ENCODE data around the gene ZNF423. TPM values are rescaled to one million over a fixed set of nuclear protein-coding genes. Genes with fewer than 3 reads are reported as not detected.
A peak's percentile ranks its signal among the peaks of the same experiment; 100 is the strongest.

Gene ZNF423
- polyA plus RNA-seq, 1 of the 3 experiments (the other 2 are of a cell fraction): 1.2 TPM

DNA sequence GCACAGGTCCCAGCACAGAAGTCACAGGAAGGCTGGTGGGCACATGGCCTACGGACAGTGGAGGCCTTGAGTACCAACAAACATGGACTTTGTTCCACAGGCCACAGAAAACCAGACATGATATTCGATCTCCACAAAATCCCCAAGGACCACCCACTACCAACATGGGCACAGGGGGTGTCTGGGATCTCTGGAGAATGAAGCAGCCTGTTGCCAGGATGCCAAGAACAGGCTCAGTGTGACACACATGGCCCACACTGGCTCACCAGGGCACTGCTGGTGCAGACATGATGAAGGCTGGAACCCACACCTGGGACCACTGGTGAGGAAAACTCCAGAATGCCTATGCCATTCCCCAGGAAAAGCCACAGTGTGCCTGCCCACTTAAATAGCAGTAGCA lies 362.1 kb downstream of the ZNF423 start:
- Histone ChIP-seq H3K9ac (no peak overlapping the region), H3K4me3 (ENCODE audit: low read depth in 2 of 2, low read length in 1 of 2) (no peak overlapping the region), H3F3A (replicated peaks; ENCODE audit: insufficient read depth) (no peaks in the 10 kb centered on the region), H3K4me2 (no peak overlapping the region), H3K4me1 (ENCODE audit: control insufficient read depth in 1 of 2, insufficient read depth in 2 of 2, low read depth in 1 of 2, low read length in 1 of 2) (peaks cover 0 to 23% of the 10 kb centered on the region in 2 experiments; a peak in 1 of 4 replicates), H3K36me3 (replicated peaks in 1 of 2; ENCODE audit: control insufficient read depth in 1 of 2, insufficient read depth in 2 of 2, low read length in 1 of 2) (no peaks in the 10 kb centered on the region), H2AFZ (ENCODE audit: low read depth) (no peak overlapping the region), H4K20me1 (ENCODE audit: insufficient read depth) (no peaks in the 10 kb centered on the region), H3K27ac (ENCODE audit: low read depth in 2 of 2, low read length in 1 of 2) (peak overlapping the region in 1 of 2 experiments; percentile 47; a peak in 1 of 4 replicates), H3K27me3 (ENCODE audit: insufficient read depth) (no peaks in the 10 kb centered on the region), H3K9me2 (no peaks in the 10 kb centered on the region), H3K79me2 (ENCODE audit: insufficient read depth) (no peaks in the 10 kb centered on the region), H3K9me3 (no peaks in the 10 kb centered on the region)
- CTCF ChIA-PET: interaction anchor here (0.8 to 3.8 kb wide), 8 partner anchors 11 to 364 kb away, joined by 4 to 30 read pairs (median 8); no protein-coding TSS in a partner anchor
- POLR2A ChIA-PET: no interaction called here
- no peak for DNase-seq
- TF ChIP-seq TCF12 (IDR thresholded peaks at IDR 0.05): no peak
- no peak for TF ChIP-seq RAD21 (IDR thresholded peaks at IDR 0.05; ENCODE audit: low read length)
- TF ChIP-seq JUND (IDR thresholded peaks at IDR 0.05): no peak
- TF ChIP-seq, protein P1, sequence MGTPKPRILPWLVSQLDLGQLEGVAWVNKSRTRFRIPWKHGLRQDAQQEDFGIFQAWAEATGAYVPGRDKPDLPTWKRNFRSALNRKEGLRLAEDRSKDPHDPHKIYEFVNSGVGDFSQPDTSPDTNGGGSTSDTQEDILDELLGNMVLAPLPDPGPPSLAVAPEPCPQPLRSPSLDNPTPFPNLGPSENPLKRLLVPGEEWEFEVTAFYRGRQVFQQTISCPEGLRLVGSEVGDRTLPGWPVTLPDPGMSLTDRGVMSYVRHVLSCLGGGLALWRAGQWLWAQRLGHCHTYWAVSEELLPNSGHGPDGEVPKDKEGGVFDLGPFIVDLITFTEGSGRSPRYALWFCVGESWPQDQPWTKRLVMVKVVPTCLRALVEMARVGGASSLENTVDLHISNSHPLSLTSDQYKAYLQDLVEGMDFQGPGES (IDR thresholded peaks at IDR 0.05; ENCODE audit: low read depth, low read length): no peak
- TF ChIP-seq, protein P2, sequence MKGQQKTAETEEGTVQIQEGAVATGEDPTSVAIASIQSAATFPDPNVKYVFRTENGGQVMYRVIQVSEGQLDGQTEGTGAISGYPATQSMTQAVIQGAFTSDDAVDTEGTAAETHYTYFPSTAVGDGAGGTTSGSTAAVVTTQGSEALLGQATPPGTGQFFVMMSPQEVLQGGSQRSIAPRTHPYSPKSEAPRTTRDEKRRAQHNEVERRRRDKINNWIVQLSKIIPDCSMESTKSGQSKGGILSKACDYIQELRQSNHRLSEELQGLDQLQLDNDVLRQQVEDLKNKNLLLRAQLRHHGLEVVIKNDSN (IDR thresholded peaks at IDR 0.05; ENCODE audit: borderline replicate concordance, low read depth): no peak
- TF ChIP-seq POLR2AphosphoS5 (IDR thresholded peaks at IDR 0.05; ENCODE audit: low read depth, low read length): no peak
- TF ChIP-seq MEF2A (IDR thresholded peaks at IDR 0.05; ENCODE audit: borderline replicate concordance, low read depth): no peak
- WGBS (ENCODE audit: low lambda C conversion rate): 51% methylated on average over 2 of the region's 2 CpGs

DNA sequence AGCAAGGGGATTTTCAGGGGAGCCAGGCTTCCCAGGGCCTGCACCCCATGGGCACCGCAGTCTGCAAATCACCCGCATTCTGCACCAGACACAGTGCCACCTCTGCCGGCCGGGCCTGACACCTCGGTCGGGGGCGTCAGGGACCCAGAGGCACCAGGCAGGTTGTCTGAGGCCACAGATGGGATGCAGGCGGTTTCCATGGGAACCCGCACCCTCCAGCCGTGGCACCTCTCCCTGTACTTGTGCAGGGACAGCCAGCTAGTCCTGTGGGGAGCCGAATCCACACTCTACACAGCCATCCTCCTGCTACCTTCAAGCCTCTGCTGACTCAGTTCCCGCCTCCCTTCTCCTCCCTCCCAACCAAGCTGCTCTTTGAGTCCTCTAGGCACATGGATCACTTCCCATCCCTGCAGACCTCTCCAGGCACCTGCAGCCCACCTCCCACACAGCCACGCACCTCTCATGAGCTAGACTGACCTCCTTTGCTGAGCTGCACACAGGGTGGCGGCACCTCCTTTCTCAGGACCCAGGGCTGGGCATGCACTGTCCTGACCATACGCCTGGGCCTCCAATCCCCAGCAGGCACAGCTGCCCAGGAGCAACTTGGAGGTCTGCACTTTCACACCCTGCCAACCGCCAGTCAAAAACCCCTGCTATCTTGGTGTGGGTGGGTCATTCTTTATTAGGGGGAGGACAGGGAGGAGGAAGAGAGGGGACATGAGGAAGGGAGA lies 362.9 kb downstream of the ZNF423 start:
- H3F3A ChIP-seq (replicated peaks; ENCODE audit: insufficient read depth): no peaks in the 10 kb centered on the region
- ChIA-PET POLR2A (no interaction called here), CTCF (interaction anchor here (0.6 to 3.8 kb wide), 37 partner anchors 11 to 442 kb away, joined by 3 to 30 read pairs (median 4); no protein-coding TSS in a partner anchor)
- no peaks in the 10 kb centered on the region for H3K9me3 ChIP-seq
- H3K27ac ChIP-seq (ENCODE audit: low read depth in 2 of 2, low read length in 1 of 2): peak overlapping the region in 1 of 2 experiments; percentile 8; a peak in 1 of 4 replicates
- H2AFZ ChIP-seq (ENCODE audit: low read depth): no peak overlapping the region
- H3K4me2 ChIP-seq: no peak overlapping the region
- H3K4me1 ChIP-seq (ENCODE audit: control insufficient read depth in 1 of 2, insufficient read depth in 2 of 2, low read depth in 1 of 2, low read length in 1 of 2): peaks cover 0 to 23% of the 10 kb centered on the region in 2 experiments; a peak in 1 of 4 replicates
- no peaks in the 10 kb centered on the region for H3K9me2 ChIP-seq
- H3K36me3 ChIP-seq (replicated peaks in 1 of 2; ENCODE audit: control insufficient read depth in 1 of 2, insufficient read depth in 2 of 2, low read length in 1 of 2): no peaks in the 10 kb centered on the region
- no peaks in the 10 kb centered on the region for H3K79me2 ChIP-seq (ENCODE audit: insufficient read depth)
- H3K27me3 ChIP-seq (ENCODE audit: insufficient read depth): no peaks in the 10 kb centered on the region
- no peak overlapping the region for H3K4me3 ChIP-seq (ENCODE audit: low read depth in 2 of 2, low read length in 1 of 2)
- WGBS (ENCODE audit: low lambda C conversion rate): 69% methylated on average over 11 of the region's 16 CpGs
- DNase-seq: peak; percentile 62
- H4K20me1 ChIP-seq (ENCODE audit: insufficient read depth): no peaks in the 10 kb centered on the region
- no peak overlapping the region for H3K9ac ChIP-seq
- TF ChIP-seq SIN3A (IDR thresholded peaks at IDR 0.05; ENCODE audit: borderline replicate concordance, low read depth, low read length) (no peak), FOXM1 (IDR thresholded peaks at IDR 0.05; ENCODE audit: low read depth) (no peak), NFIC (IDR thresholded peaks at IDR 0.05; ENCODE audit: borderline replicate concordance) (no peak), JUND (IDR thresholded peaks at IDR 0.05) (no peak), NRF1 (IDR thresholded peaks at IDR 0.05; ENCODE audit: low read depth, low read length) (no peak), MXI1 (IDR thresholded peaks at IDR 0.05; ENCODE audit: low read depth, low read length) (no peak), RXRA (IDR thresholded peaks at IDR 0.05; ENCODE audit: borderline replicate concordance, low read depth) (no peak), CHD2 (IDR thresholded peaks at IDR 0.05; ENCODE audit: low read length, partially characterized antibody) (no peak), EZH2phosphoT487 (IDR thresholded peaks at IDR 0.05; ENCODE audit: borderline replicate concordance, low read depth) (no peak), TAF1 (IDR thresholded peaks at IDR 0.05; ENCODE audit: borderline replicate concordance, low read depth, low read length) (no peak)
- TF ChIP-seq, protein P1 (IDR thresholded peaks at IDR 0.05; ENCODE audit: low read depth, low read length): no peak
- TF ChIP-seq, protein P3, sequence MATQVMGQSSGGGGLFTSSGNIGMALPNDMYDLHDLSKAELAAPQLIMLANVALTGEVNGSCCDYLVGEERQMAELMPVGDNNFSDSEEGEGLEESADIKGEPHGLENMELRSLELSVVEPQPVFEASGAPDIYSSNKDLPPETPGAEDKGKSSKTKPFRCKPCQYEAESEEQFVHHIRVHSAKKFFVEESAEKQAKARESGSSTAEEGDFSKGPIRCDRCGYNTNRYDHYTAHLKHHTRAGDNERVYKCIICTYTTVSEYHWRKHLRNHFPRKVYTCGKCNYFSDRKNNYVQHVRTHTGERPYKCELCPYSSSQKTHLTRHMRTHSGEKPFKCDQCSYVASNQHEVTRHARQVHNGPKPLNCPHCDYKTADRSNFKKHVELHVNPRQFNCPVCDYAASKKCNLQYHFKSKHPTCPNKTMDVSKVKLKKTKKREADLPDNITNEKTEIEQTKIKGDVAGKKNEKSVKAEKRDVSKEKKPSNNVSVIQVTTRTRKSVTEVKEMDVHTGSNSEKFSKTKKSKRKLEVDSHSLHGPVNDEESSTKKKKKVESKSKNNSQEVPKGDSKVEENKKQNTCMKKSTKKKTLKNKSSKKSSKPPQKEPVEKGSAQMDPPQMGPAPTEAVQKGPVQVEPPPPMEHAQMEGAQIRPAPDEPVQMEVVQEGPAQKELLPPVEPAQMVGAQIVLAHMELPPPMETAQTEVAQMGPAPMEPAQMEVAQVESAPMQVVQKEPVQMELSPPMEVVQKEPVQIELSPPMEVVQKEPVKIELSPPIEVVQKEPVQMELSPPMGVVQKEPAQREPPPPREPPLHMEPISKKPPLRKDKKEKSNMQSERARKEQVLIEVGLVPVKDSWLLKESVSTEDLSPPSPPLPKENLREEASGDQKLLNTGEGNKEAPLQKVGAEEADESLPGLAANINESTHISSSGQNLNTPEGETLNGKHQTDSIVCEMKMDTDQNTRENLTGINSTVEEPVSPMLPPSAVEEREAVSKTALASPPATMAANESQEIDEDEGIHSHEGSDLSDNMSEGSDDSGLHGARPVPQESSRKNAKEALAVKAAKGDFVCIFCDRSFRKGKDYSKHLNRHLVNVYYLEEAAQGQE (IDR thresholded peaks at IDR 0.05; ENCODE audit: low read depth, low read length): no peak
- TF ChIP-seq, protein P4, sequence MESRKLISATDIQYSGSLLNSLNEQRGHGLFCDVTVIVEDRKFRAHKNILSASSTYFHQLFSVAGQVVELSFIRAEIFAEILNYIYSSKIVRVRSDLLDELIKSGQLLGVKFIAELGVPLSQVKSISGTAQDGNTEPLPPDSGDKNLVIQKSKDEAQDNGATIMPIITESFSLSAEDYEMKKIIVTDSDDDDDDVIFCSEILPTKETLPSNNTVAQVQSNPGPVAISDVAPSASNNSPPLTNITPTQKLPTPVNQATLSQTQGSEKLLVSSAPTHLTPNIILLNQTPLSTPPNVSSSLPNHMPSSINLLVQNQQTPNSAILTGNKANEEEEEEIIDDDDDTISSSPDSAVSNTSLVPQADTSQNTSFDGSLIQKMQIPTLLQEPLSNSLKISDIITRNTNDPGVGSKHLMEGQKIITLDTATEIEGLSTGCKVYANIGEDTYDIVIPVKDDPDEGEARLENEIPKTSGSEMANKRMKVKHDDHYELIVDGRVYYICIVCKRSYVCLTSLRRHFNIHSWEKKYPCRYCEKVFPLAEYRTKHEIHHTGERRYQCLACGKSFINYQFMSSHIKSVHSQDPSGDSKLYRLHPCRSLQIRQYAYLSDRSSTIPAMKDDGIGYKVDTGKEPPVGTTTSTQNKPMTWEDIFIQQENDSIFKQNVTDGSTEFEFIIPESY (IDR thresholded peaks at IDR 0.05; ENCODE audit: borderline replicate concordance, low read depth): no peak
